HFF-Myc (cell line): ENCODE measurements around the gene RAD51B.

Experiments used
- DNase-seq: peaks from one replicate; pipeline ENCODE4 v3.0.0-alpha.2; 2011; ENCODE audit warnings: low read depth; ENCODE audit errors: extremely low read depth
- H3K4me3 ChIP-seq: replicated peaks from 2 replicates; pipeline ENCODE4 v1.5.1; 2011; ENCODE audit warnings: low read depth, mild to moderate bottlenecking, control low read depth, low read length
- TF ChIP-seq, protein P1 (sequence below): IDR thresholded peaks from 2 replicates; pipeline ENCODE4 v1.5.1; 2012; ENCODE audit warnings: mild to moderate bottlenecking, low read depth, low read length, control low read depth; ENCODE audit errors: missing control alignments

Gene RAD51B

DNA sequence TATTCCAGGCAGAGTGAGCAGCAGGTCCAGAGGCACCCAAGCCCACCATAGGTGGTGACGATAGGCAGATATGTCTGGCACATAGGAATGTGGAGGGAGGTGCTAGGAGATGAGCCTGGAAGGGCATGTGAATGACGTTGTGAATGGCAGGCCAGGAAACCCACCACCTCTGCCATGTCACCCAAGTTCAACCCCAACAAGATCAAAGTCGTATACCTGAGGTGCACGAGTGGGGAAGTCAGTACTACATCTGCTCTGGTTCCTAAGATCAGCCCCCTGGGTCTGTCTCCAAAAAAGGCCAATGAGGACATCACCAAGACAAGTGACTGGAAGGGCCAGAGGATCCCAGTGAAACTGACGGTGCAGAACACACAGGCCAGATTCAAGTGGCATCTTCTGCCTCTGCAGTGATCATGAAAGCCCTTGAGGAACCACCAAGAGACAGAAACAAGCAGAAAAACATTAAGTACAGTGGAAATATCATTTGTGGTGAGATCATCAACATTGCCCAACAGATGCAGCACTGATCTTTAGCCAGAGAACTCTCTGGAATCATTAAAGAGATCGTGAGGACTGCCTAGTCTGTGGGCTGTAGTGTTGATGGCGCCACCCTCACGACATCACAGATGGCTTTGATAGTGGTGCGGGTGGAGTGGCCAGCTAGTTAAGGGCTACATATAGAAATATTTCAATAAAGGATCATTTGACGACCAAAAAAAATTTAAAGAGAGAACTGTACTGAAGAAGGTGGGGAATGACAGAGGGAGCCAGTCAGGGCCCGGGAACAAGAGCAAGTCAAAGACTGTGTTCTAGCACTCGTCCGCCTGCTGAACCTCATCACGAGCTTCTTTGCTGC, 873.6 kb downstream of the RAD51B start:
- H3K4me3 ChIP-seq = no peak overlapping the region
- DNase-seq = no peak
- TF ChIP-seq, protein P1, sequence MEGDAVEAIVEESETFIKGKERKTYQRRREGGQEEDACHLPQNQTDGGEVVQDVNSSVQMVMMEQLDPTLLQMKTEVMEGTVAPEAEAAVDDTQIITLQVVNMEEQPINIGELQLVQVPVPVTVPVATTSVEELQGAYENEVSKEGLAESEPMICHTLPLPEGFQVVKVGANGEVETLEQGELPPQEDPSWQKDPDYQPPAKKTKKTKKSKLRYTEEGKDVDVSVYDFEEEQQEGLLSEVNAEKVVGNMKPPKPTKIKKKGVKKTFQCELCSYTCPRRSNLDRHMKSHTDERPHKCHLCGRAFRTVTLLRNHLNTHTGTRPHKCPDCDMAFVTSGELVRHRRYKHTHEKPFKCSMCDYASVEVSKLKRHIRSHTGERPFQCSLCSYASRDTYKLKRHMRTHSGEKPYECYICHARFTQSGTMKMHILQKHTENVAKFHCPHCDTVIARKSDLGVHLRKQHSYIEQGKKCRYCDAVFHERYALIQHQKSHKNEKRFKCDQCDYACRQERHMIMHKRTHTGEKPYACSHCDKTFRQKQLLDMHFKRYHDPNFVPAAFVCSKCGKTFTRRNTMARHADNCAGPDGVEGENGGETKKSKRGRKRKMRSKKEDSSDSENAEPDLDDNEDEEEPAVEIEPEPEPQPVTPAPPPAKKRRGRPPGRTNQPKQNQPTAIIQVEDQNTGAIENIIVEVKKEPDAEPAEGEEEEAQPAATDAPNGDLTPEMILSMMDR = no peak

DNA sequence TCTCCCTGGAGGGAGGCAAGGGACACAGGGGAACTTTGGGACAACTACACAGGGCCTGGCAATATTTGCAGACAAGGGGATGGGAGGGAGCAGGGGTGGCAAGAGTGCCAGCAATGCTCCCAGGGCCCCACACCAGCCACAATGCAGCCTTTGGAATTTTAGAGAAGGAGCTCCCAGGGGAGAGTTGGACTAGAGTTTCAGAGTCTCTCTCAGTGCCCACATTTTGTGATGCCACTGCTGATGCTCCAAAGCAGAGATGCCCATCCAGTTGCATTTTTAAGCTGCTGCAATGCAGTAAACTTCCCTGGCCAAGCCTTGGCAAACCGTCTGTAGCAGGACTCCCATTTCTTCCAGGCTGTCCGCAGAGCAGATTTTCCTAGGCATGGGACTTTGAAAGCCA, 874.3 kb downstream of the RAD51B start:
- TF ChIP-seq, protein P1 = no peak
- no peak for DNase-seq
- no peak overlapping the region for H3K4me3 ChIP-seq

DNA sequence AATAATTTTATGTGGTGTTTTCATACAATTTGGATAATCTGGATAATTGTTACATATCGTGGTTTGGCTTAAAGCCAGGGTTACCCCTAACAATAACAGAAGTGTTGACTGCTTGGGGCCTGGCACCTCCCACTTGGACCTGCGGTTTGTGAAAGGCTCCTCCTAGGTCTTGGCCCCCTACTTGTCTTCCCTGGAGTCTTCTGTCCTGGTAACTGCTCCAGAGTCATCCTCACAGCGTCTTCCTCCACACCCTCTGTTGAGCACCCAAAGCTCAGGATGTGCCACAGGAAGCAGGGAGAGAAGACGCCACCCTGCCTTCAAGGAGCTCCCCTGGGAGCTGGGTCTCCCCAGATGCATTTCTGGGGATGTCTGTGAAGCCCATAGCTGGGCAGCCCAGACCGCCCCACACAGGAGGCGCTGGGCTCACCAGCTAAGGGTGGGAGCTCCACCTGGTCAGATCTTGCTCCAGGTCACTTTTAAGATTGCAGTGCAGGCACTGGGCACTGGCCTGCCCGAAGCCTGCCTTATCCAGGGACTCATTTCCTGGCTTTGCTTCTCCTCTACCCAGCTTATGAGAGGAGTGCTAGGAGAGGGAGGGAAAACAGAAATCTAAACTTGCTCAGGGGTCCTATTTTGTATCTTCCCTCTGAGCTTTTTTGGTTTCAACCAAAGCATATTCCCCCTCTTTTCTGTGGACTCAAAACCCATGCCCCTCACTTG, 875.1 kb downstream of the RAD51B start:
- no peak for DNase-seq
- TF ChIP-seq, protein P1 = no peak
- H3K4me3 ChIP-seq = no peak overlapping the region

DNA sequence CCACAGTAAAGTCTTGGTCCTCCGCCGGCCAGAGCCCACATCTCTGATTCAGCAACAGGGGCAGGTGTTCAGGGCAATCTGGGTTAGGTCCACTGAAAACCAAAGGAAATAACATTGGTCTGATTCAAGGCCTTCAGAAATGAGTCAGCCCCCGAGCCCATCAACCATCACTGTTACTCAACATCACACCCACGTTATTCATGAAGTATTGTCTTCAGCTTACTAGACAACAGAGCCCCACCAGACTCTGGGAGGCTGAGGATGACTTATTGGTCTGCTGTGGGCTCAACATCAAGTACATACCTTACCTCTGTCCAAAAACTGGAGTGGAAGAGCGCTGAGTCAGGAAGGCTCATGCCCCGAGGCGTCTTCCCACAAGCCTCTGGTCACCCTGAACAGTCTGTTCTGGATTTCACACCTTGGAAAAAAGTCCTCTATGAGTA, 875.8 kb downstream of the RAD51B start:
- TF ChIP-seq, protein P1 = no peak
- peak; percentile 98 for DNase-seq
- H3K4me3 ChIP-seq = no peak overlapping the region

DNA sequence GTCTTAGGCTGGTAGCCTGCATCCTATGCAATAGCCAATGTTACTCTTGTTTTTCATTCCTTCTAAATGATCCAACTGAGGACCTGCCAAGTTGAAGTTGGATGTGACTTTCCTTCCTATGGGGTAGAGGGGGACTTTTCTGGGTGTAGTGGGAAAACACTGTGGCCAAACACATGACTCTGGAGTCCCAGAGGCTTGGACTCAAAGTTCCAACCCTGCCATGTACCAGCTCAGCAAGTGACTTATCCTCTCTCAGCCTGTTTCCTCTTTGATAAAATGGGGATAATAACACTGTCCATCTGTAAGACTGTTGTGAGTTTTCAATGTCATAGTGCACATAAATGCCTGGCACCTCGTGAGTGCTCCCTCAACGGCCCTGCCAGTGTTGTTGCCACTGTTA, 876.3 kb downstream of the RAD51B start:
- TF ChIP-seq, protein P1 = no peak
- no peak for DNase-seq
- no peak overlapping the region for H3K4me3 ChIP-seq

DNA sequence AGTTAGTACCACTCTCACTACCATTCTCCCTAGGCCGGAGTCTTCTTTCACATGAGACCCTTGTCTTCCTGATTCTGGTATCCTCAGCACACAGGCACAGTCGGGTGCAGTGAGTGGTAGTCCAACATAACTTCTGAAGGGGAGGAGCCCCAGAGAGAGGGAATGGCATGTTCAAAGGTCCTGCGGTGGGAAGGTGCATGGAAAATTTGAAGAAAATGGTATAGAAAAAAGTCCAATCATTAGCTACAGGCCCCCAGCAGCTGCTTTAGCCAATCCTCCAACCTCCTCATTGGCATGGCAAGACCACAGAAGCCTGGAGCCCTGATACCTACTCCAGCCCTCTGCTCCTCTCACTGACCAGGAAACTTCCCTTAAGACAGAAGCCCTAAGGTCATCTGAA, 876.7 kb downstream of the RAD51B start:
- DNase-seq = no peak
- TF ChIP-seq, protein P1 = no peak
- H3K4me3 ChIP-seq = no peak overlapping the region
